ENCODE measurements around the gene JUNB. TPM values are rescaled to one million over a fixed set of nuclear protein-coding genes. Genes with fewer than 3 reads are reported as not detected.
A peak's percentile ranks its signal among the peaks of the same experiment; 100 is the strongest.

The JUNB gene
- total and polyA plus RNA-seq, 2 of the 13 experiments (the other 11 are each of a cell fraction or from before 2014, with no cell fraction given), result 7.7 to 8.2 TPM

GRCh38 chr19:12791345-12792050 lies at the start of gene JUNB (continued):
- TF ChIP-seq ZFYVE20 (CRISPR knock-in tag; IDR thresholded peaks at IDR 0.05; ENCODE audit: borderline replicate concordance, low read depth), result no peak
- peak; percentile 66; the same call in 1 of the 2 replicates for TF ChIP-seq SOX5 (CRISPR knock-in tag; IDR thresholded peaks at IDR 0.05; ENCODE audit: borderline replicate concordance)
- no peak for TF ChIP-seq MBD4 (IDR thresholded peaks at IDR 0.05; ENCODE audit: borderline replicate concordance, low read length)
- peak; percentile 69; the same call in 1 of the 2 replicates for TF ChIP-seq MXD4 (CRISPR knock-in tag; IDR thresholded peaks at IDR 0.05)
- no peak for TF ChIP-seq CREBL2 (CRISPR knock-in tag; IDR thresholded peaks at IDR 0.05; ENCODE audit: borderline replicate concordance)
- 0 out of 2 replicates have a peak, but pooled peaks have one; percentile 71 for TF ChIP-seq TOPORS (CRISPR knock-in tag; IDR thresholded peaks at IDR 0.05)
- TF ChIP-seq TBX3 (IDR thresholded peaks at IDR 0.05; ENCODE audit: borderline replicate concordance), result no peak
- TF ChIP-seq, protein P1, sequence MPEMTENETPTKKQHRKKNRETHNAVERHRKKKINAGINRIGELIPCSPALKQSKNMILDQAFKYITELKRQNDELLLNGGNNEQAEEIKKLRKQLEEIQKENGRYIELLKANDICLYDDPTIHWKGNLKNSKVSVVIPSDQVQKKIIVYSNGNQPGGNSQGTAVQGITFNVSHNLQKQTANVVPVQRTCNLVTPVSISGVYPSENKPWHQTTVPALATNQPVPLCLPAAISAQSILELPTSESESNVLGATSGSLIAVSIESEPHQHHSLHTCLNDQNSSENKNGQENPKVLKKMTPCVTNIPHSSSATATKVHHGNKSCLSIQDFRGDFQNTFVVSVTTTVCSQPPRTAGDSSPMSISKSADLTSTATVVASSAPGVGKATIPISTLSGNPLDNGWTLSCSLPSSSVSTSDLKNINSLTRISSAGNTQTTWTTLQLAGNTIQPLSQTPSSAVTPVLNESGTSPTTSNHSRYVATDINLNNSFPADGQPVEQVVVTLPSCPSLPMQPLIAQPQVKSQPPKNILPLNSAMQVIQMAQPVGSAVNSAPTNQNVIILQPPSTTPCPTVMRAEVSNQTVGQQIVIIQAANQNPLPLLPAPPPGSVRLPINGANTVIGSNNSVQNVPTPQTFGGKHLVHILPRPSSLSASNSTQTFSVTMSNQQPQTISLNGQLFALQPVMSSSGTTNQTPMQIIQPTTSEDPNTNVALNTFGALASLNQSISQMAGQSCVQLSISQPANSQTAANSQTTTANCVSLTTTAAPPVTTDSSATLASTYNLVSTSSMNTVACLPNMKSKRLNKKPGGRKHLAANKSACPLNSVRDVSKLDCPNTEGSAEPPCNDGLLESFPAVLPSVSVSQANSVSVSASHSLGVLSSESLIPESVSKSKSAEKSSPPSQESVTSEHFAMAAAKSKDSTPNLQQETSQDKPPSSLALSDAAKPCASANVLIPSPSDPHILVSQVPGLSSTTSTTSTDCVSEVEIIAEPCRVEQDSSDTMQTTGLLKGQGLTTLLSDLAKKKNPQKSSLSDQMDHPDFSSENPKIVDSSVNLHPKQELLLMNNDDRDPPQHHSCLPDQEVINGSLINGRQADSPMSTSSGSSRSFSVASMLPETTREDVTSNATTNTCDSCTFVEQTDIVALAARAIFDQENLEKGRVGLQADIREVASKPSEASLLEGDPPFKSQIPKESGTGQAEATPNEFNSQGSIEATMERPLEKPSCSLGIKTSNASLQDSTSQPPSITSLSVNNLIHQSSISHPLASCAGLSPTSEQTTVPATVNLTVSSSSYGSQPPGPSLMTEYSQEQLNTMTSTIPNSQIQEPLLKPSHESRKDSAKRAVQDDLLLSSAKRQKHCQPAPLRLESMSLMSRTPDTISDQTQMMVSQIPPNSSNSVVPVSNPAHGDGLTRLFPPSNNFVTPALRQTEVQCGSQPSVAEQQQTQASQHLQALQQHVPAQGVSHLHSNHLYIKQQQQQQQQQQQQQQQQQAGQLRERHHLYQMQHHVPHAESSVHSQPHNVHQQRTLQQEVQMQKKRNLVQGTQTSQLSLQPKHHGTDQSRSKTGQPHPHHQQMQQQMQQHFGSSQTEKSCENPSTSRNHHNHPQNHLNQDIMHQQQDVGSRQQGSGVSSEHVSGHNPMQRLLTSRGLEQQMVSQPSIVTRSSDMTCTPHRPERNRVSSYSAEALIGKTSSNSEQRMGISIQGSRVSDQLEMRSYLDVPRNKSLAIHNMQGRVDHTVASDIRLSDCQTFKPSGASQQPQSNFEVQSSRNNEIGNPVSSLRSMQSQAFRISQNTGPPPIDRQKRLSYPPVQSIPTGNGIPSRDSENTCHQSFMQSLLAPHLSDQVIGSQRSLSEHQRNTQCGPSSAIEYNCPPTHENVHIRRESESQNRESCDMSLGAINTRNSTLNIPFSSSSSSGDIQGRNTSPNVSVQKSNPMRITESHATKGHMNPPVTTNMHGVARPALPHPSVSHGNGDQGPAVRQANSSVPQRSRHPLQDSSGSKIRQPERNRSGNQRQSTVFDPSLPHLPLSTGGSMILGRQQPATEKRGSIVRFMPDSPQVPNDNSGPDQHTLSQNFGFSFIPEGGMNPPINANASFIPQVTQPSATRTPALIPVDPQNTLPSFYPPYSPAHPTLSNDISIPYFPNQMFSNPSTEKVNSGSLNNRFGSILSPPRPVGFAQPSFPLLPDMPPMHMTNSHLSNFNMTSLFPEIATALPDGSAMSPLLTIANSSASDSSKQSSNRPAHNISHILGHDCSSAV (CRISPR knock-in tag; IDR thresholded peaks at IDR 0.05; ENCODE audit: borderline replicate concordance), result 0 out of 2 replicates have a peak, but pooled peaks have one; percentile 61
- no peak for TF ChIP-seq FOSL1 (CRISPR knock-in tag; IDR thresholded peaks at IDR 0.05; ENCODE audit: borderline replicate concordance)
- TF ChIP-seq ZNF788 (CRISPR knock-in tag; IDR thresholded peaks at IDR 0.05; ENCODE audit: borderline replicate concordance), result peak; percentile 88; the same call in 1 of the 2 replicates
- TF ChIP-seq ELF1 (CRISPR knock-in tag; IDR thresholded peaks at IDR 0.05), result peak; percentile 97
- no peak for TF ChIP-seq JUNB (CRISPR knock-in tag; IDR thresholded peaks at IDR 0.05; ENCODE audit: borderline replicate concordance)
- TF ChIP-seq ZC3H4 (CRISPR knock-in tag; IDR thresholded peaks at IDR 0.05; ENCODE audit: borderline replicate concordance), result 0 out of 2 replicates have a peak, but pooled peaks have one; percentile 85
- TF ChIP-seq ZNF350 (CRISPR knock-in tag; IDR thresholded peaks at IDR 0.05; ENCODE audit: borderline replicate concordance, low read depth), result peak; percentile 87; the same call in 1 of the 2 replicates
- no peak for TF ChIP-seq ZNF337 (CRISPR knock-in tag; IDR thresholded peaks at IDR 0.05; ENCODE audit: borderline replicate concordance, low read depth)
- TF ChIP-seq ISX (CRISPR knock-in tag; conservative IDR thresholded peaks at IDR 0.05), result no peak
- TF ChIP-seq ZNF232 (CRISPR knock-in tag; IDR thresholded peaks at IDR 0.05; ENCODE audit: borderline replicate concordance), result peak; percentile 62; the same call in 1 of the 2 replicates
- TF ChIP-seq ZNF740 (CRISPR knock-in tag; IDR thresholded peaks at IDR 0.05), result no peak
- TF ChIP-seq, protein P2, sequence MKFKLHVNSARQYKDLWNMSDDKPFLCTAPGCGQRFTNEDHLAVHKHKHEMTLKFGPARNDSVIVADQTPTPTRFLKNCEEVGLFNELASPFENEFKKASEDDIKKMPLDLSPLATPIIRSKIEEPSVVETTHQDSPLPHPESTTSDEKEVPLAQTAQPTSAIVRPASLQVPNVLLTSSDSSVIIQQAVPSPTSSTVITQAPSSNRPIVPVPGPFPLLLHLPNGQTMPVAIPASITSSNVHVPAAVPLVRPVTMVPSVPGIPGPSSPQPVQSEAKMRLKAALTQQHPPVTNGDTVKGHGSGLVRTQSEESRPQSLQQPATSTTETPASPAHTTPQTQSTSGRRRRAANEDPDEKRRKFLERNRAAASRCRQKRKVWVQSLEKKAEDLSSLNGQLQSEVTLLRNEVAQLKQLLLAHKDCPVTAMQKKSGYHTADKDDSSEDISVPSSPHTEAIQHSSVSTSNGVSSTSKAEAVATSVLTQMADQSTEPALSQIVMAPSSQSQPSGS (CRISPR knock-in tag; IDR thresholded peaks at IDR 0.05), result peak; percentile 73; the same call in 1 of the 2 replicates

Data from HepG2 (cell line).